Activated naive CD8-positive, alpha-beta T cell (primary cell): ENCODE data around the gene EBPL.
"Not testable (repeated sequence)": the region's sequence is repeated elsewhere in the genome, so short reads cannot be mapped to it uniquely, and the experiment has no call there.

Experiments
- H3K27ac Mint-ChIP-seq: one replicate; pipeline ENCODE4 v1.8.0; 2021; ENCODE audit warnings: mixed read lengths
- H3K27me3 Mint-ChIP-seq: one replicate; pipeline ENCODE4 v1.8.0; 2021; ENCODE audit warnings: mixed read lengths
- H3K36me3 Mint-ChIP-seq: one replicate; pipeline ENCODE4 v1.8.0; 2021; ENCODE audit warnings: mixed read lengths
- H3K4me1 Mint-ChIP-seq: one replicate; pipeline ENCODE4 v1.8.0; 2021; ENCODE audit warnings: low read depth, mixed read lengths
- H3K4me3 Mint-ChIP-seq: one replicate; pipeline ENCODE4 v1.8.0; 2021; ENCODE audit warnings: mild to moderate bottlenecking, mixed read lengths
- H3K9me3 Mint-ChIP-seq: one replicate; pipeline ENCODE4 v1.8.0; 2021; ENCODE audit warnings: low read depth, mixed read lengths

The EBPL gene

GRCh38 chr13:49690995-49691784 lies at the start of gene EBPL:
Gene EBPL (minus strand): TSS chr13:49691486. CDS start chr13:49691424, 62 bp downstream.
- Mint-ChIP-seq H3K9me3 (no peaks in the 10 kb centered on the region), H3K27ac (peak within 1 kb of the TSS; percentile 80), H3K27me3 (no peaks in the 10 kb centered on the region), H3K4me1 (peaks cover 37% of the 10 kb centered on the region), H3K36me3 (peaks cover 12% of the 10 kb centered on the region), H3K4me3 (peak within 1 kb of the TSS; percentile 90)

- Mint-ChIP-seq H3K4me1 (no peaks in the 10 kb centered on the region), H3K36me3 (peaks cover 14% of the 10 kb centered on the region), H3K4me3 (no peak overlapping the region), H3K9me3 (no peaks in the 10 kb centered on the region), H3K27me3 (no peaks in the 10 kb centered on the region), H3K27ac (no peak overlapping the region)
These were observed 49.6 kb upstream of the EBPL start for GRCh38 chr13:49740870-49741269.

DNA sequence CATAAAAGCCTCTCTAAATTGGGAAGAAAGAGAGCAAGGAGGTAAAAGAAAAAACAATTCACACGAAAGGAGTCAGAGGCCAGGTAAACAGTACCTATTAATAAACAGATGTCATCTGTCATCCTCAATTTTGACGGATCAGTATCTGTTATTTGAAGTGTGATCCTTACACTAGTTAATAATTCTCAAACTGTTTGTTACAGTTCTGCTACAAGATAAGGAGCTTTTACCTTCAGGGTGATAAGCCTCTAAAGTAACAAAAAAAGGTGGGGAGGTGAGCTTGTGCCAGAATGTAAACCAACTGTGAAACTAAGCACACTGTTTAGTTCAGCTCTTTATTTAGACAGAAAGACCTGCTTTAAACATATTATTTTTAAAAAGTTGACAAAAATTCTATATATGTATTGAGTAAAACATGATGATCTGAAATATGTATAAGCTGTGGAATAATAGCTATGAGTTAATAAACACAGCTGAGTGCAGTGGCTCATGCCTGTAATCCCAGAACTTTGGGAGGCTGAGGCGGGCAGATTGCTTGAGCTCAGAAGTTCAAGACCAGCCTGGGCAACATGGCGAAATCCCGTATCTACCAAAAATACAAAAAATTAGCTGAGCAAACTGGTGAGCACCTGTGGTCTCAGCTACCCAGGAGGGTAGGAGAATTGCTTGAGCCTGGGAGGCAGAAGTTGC lies 48.4 kb upstream of the EBPL start:
- Mint-ChIP-seq H3K27ac (no peak overlapping the region), H3K4me1 (no peaks in the 10 kb centered on the region), H3K4me3 (no peak overlapping the region), H3K27me3 (no peaks in the 10 kb centered on the region), H3K9me3 (no peaks in the 10 kb centered on the region), H3K36me3 (peaks cover 12% of the 10 kb centered on the region)

DNA sequence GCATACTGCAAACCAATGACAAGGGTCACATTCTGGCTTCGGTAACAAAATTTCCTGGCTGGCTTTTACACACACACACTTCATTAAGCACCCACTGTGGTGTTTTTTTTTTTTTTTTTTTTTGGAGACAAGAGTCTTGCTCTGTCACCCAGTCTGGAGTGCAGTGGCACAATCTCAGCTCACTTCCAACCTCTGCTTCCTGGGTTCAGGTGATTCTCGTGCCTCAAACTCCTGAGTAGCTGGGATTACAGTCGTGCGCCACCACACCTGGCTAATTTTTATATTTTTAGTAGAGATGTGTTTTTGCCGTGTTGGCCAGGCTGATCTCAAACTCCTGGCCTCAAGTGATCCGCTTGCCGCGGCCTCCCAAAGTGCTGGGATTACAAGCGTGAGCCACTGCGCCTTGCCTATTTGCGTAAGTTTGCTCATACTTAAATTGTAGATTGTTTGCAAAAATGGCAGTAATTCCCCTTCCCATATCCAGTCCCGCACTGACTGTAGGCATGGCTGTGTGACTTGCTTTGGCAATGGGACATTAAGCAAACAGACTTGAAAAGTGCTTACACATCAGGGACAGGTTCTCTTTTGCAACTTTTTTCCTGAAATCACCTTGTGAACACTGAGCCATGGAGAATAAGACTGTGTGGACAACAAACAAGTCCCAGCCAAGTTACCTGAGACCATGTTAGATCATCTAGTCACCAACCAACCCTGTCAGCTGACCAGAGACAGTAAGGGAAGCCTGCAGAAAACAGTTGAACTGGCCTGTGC lies 42.1 kb upstream of the EBPL start:
- no peaks in the 10 kb centered on the region for H3K9me3 Mint-ChIP-seq

DNA sequence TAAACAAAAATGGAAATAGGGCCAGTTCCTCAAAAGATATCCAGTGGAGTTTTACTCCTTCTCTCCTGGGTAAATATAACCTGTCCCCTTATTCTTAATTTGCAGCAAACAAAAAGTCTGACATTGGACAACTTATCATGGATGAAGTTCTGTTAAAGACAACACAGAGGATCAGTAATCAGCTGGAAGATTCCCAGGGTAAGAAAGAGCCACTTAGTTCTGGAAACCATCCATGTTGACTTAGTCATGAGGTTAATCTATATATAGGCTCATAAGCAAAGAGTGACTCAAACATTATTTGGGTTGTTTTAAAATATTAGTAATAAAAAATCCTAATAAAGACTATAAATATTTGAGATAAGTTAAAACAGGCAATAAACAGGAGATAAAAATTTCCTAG lies 40.5 kb upstream of the EBPL start:
- Mint-ChIP-seq H3K36me3 (peaks cover 12% of the 10 kb centered on the region), H3K27ac (no peak overlapping the region), H3K4me3 (no peak overlapping the region), H3K9me3 (no peaks in the 10 kb centered on the region), H3K4me1 (no peaks in the 10 kb centered on the region), H3K27me3 (no peaks in the 10 kb centered on the region)

More for the DNA sequence above, 42.1 kb upstream of the EBPL start:
- H3K27ac Mint-ChIP-seq = no peak overlapping the region
- peaks cover 8% of the 10 kb centered on the region for H3K36me3 Mint-ChIP-seq
- no peak overlapping the region for H3K4me3 Mint-ChIP-seq
- H3K4me1 Mint-ChIP-seq = no peaks in the 10 kb centered on the region
- no peaks in the 10 kb centered on the region for H3K27me3 Mint-ChIP-seq

- no peaks in the 10 kb centered on the region for H3K27me3 Mint-ChIP-seq
- H3K36me3 Mint-ChIP-seq = peaks cover 35% of the 10 kb centered on the region
- H3K4me3 Mint-ChIP-seq = no peak overlapping the region
- H3K9me3 Mint-ChIP-seq = peaks cover 17% of the 10 kb centered on the region
- no peak overlapping the region for H3K27ac Mint-ChIP-seq
- H3K4me1 Mint-ChIP-seq = no peaks in the 10 kb centered on the region
These were observed 25.3 kb upstream of the EBPL start for GRCh38 chr13:49716615-49717014.

- no peaks in the 10 kb centered on the region for H3K27me3 Mint-ChIP-seq
- peaks cover 42% of the 10 kb centered on the region for H3K36me3 Mint-ChIP-seq
- peaks cover 17% of the 10 kb centered on the region for H3K9me3 Mint-ChIP-seq
- H3K4me1 Mint-ChIP-seq = no peaks in the 10 kb centered on the region
- no peak overlapping the region for H3K27ac Mint-ChIP-seq
- no peak overlapping the region for H3K4me3 Mint-ChIP-seq
These were observed 23.5 kb upstream of the EBPL start for GRCh38 chr13:49714757-49715156.

DNA sequence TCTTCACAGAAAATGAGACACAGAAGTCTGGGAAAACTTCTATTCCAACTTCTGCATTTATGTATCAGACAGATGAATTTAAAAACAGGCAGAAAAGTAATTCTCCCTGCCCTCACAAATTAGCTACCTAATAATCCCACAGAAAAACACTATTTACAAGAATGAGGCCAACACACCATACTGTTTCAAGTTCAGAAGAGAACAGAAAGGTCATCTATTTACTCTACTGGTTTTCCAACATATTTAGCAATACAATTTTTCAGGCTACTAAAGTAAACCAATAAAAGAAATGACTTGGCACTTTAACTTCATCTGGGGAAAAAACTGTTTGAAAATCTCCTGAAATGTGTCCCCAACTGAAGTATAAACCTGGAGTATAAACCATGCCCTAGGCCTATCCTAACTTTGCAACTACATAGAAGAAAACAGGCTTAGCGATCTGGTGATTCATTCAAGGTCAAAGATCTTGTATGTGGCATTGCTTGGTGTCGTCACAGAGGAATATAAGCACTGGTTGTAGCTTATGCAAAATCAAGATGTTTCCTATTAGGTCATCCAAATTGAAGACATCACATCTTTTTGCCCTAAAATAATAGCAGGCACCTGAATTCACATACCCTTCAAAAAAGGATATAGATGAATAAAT lies 20.1 kb upstream of the EBPL start:
- Mint-ChIP-seq H3K4me1 (no peaks in the 10 kb centered on the region), H3K9me3 (peaks cover 6% of the 10 kb centered on the region), H3K36me3 (peaks cover 29% of the 10 kb centered on the region), H3K27me3 (no peaks in the 10 kb centered on the region), H3K27ac (no peak overlapping the region), H3K4me3 (no peak overlapping the region)

DNA sequence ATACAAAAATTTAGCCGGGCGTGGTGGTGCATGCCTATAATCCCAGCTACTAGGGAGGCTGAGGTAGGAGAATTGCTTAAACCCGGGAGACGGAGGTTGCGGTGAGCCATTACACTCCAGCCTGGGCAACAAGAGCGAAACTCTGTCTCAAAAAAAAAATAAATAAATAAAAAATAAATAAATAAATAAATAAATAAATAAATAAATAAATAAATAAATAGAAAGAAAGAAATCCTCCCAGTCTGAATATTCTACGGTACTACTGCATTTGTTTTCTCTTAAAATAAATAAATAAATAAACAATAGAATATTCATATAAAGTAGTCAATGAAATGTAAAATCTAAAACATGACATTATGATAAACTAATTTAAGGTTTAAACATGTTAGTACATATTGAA lies 13.0 kb upstream of the EBPL start:
- H3K4me1 Mint-ChIP-seq, H3K27me3 Mint-ChIP-seq, H3K27ac Mint-ChIP-seq, H3K9me3 Mint-ChIP-seq, H3K4me3 Mint-ChIP-seq: not testable (repeated sequence)
- H3K36me3 Mint-ChIP-seq = peaks cover 14% of the 10 kb centered on the region

GRCh38 chr13:49701491-49701890 lies 10.2 kb upstream of the EBPL start:
- Mint-ChIP-seq H3K36me3 (peaks cover 10% of the 10 kb centered on the region), H3K27me3 (no peaks in the 10 kb centered on the region), H3K4me1 (no peaks in the 10 kb centered on the region), H3K9me3 (no peaks in the 10 kb centered on the region), H3K4me3 (no peak overlapping the region), H3K27ac (no peak overlapping the region)

GRCh38 chr13:49697468-49697867 lies 6.2 kb upstream of the EBPL start:
- peaks cover 7% of the 10 kb centered on the region for H3K36me3 Mint-ChIP-seq
- peaks cover 2% of the 10 kb centered on the region for H3K4me1 Mint-ChIP-seq
- no peaks in the 10 kb centered on the region for H3K27me3 Mint-ChIP-seq
- no peak overlapping the region for H3K27ac Mint-ChIP-seq
- no peaks in the 10 kb centered on the region for H3K9me3 Mint-ChIP-seq
- H3K4me3 Mint-ChIP-seq = no peak overlapping the region

DNA sequence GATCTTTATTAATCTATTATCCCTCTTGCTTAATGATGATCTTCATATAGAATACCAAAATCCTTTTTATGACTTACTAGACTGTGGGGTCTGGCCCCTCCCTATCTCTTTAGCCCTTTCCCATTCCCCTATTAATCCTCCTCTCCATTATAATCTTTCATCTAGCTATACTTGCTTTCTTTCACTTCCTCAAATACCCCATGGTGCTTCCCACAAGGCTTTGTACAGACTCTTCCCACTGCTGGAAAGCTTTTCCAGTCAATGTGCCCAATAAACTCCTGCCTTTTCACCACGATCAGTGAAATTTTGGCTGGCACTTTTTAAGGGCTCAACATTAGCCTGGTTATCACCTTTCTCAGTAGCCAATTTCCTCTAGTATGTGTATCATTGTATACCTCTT lies 3.2 kb upstream of the EBPL start:
- H3K4me1 Mint-ChIP-seq = peaks cover 20% of the 10 kb centered on the region
- no peak overlapping the region for H3K27ac Mint-ChIP-seq

DNA sequence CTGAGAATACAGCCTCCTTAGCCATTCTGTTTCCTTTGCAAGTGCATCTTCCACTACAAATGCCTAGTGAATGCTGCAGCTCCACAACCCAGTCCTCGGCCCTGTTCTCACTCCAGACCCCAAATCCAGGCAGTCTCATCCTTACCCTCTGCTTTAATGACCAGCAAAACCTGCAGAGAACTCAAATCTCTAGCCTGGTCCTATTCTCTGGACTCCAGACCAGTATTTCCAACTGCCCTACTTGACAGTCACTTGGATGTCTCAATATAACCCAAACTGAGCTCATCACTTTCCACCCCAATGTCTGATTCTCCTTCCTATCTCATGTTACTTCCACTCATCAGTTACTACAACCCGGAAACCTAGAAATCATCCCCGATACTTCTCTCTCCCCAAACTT lies 2.6 kb upstream of the EBPL start:
- Mint-ChIP-seq H3K4me3 (no peak overlapping the region), H3K27me3 (no peaks in the 10 kb centered on the region), H3K27ac (no peak overlapping the region), H3K9me3 (no peaks in the 10 kb centered on the region), H3K4me1 (peaks cover 22% of the 10 kb centered on the region), H3K36me3 (peaks cover under 1% of the 10 kb centered on the region)

More for the DNA sequence above, 3.2 kb upstream of the EBPL start:
- Mint-ChIP-seq H3K27me3 (no peaks in the 10 kb centered on the region), H3K4me3 (no peak overlapping the region), H3K9me3 (no peaks in the 10 kb centered on the region), H3K36me3 (no peaks in the 10 kb centered on the region)

DNA sequence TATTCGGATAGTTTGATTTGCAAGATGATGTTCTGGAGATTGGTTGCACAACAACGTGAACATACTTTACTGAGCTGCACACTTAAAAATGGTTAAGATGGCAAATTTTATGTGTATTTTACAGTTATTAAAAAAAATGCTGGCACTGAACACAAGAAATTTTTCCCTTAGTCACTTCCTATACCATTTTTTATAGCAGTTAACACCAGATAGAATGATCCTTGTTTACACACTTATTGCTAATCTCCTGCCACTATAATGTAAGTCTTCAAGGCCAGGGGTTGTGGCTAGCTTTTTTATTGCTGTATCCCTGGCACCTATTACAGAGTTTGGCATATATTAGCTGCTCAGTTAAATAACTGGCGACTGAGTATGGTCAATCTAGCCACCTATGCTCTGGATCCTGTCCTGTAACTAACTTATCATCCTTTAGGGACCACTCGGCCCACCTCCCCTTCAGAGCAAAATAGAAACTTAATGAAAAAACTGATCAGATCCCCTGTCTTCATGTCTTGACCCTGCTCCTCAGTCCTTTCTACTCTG lies 2.0 kb upstream of the EBPL start:
- H3K9me3 Mint-ChIP-seq = no peaks in the 10 kb centered on the region
- no peak overlapping the region for H3K4me3 Mint-ChIP-seq
- H3K27ac Mint-ChIP-seq = no peak overlapping the region

More for the DNA sequence above, 2.0 kb upstream of the EBPL start:
- peaks cover 2% of the 10 kb centered on the region for H3K36me3 Mint-ChIP-seq
- no peaks in the 10 kb centered on the region for H3K27me3 Mint-ChIP-seq
- peaks cover 24% of the 10 kb centered on the region for H3K4me1 Mint-ChIP-seq
